AG09309 (cell line): ENCODE measurements around the gene SNX13.
A peak's percentile ranks its signal among the peaks of the same experiment; 100 is the strongest.

Experiments used
- DNase-seq: peaks from one replicate; pipeline ENCODE4 v3.0.0-alpha.2; 2010; ENCODE audit warnings: low read depth
- H3K4me3 ChIP-seq: 2 replicates; pipeline ENCODE4 v1.5.1; 2011; ENCODE audit warnings: mild to moderate bottlenecking, low read depth, low read length, moderate library complexity; ENCODE audit not compliant: control insufficient read depth
- CTCF ChIP-seq: IDR thresholded peaks from 2 replicates; pipeline ENCODE4 v1.5.1; 2011; ENCODE audit warnings: mild to moderate bottlenecking, low read depth, low read length, inconsistent platforms; ENCODE audit not compliant: insufficient read depth, control insufficient read depth; ENCODE audit errors: missing control alignments

SNX13 gene

GRCh38 chr7:17770710-17771375, 169.5 kb downstream of the SNX13 start:
- no peak for TF ChIP-seq CTCF
- no peak overlapping the region for H3K4me3 ChIP-seq
- DNase-seq, result no peak

GRCh38 chr7:17769918-17770317, 170.4 kb downstream of the SNX13 start:
- DNase-seq, result peak; percentile 23
- peak; percentile 82 for TF ChIP-seq CTCF
- H3K4me3 ChIP-seq, result no peak overlapping the region

- DNase-seq, result no peak
- TF ChIP-seq CTCF, result no peak
- H3K4me3 ChIP-seq, result no peak overlapping the region
These were observed 182.3 kb downstream of the SNX13 start for GRCh38 chr7:17758008-17758407.

- no peak for DNase-seq
- no peak overlapping the region for H3K4me3 ChIP-seq
- no peak for TF ChIP-seq CTCF
These were observed 194.2 kb downstream of the SNX13 start for GRCh38 chr7:17746020-17746530.

GRCh38 chr7:17745610-17746009, 194.7 kb downstream of the SNX13 start:
- no peak for DNase-seq
- no peak for TF ChIP-seq CTCF
- H3K4me3 ChIP-seq, result no peak overlapping the region

- no peak for DNase-seq
- no peak overlapping the region for H3K4me3 ChIP-seq
- TF ChIP-seq CTCF, result no peak
These were observed 197.0 kb downstream of the SNX13 start for GRCh38 chr7:17743316-17743715.
